Thyroid gland (tissue), 4 donors: ENCODE data around the gene ABI3. TPM values are rescaled to one million over a fixed set of nuclear protein-coding genes. Genes with fewer than 3 reads are reported as not detected.
A peak's percentile ranks its signal among the peaks of the same experiment; 100 is the strongest.

Experiments
- DNase-seq, 2 donors: peaks; one replicate each; pipeline ENCODE4 v3.0.0-alpha.2; 2019
- H3K27ac ChIP-seq, 3 donors: fragments of 200-600 bp; sonication (generic); 1 replicate in 2 of 3; 2 replicates in 1 of 3; pipeline ENCODE4 v1.5.1; 2016 to 2019; ENCODE audit warnings: mild to moderate bottlenecking in 1 of 3, moderate library complexity in 1 of 3
- H3K27me3 ChIP-seq: fragments of 200-600 bp; sonication (generic); one replicate; pipeline ENCODE4 v1.5.1; 2019
- H3K36me3 ChIP-seq, 2 donors: fragments of 200-600 bp; sonication (generic); one replicate each; pipeline ENCODE4 v1.5.1; 2016 to 2019
- H3K4me1 ChIP-seq, 2 donors: fragments of 200-600 bp; sonication (generic); one replicate each; pipeline ENCODE4 v1.5.1; 2017 to 2019
- H3K4me3 ChIP-seq, 3 donors: fragments of 200-600 bp; sonication (generic); replicated peaks in 1 of 3; 1 replicate in 2 of 3; 2 replicates in 1 of 3; pipeline ENCODE4 v1.5.1; 2016; ENCODE audit warnings: mild to moderate bottlenecking in 1 of 3
- H3K9me3 ChIP-seq: fragments of 200-600 bp; sonication (generic); one replicate; pipeline ENCODE4 v1.5.1; 2017
- POLR2A ChIP-seq, 2 donors: fragments of 450-650 bp; IDR thresholded peaks; one replicate each; pipeline ENCODE4 v1.6.1; 2017; ENCODE audit warnings: antibody characterized with exemption in 2 of 2, mild to moderate bottlenecking in 2 of 2, moderate library complexity in 1 of 2
- WGBS, 2 donors: methylation state at CpG; one replicate each; pipeline ENCODE4 v1.1.5; 2017; 5-methylcytosine and 5-hydroxymethylcytosine counted together
- intact Hi-C: fragments of 100-400 bp; cut with DNase I; formaldehyde crosslinking; loops from one replicate; pipeline ENCODE4 v1.15.1; 2023
- total RNA-seq, 4 donors: library from RNA; depleted of rRNA; stranded (reverse); fragments of >200 nt; gene quantifications; one replicate each; pipeline ENCODE4 v1.2.3, GENCODE V29; 2016
- TF ChIP-seq, protein P1 (sequence below), 6 experiments: fragments of 200-600 bp in 3 of 6; fragments of 450-650 bp in 3 of 6; sonication (generic) in 3 of 6; IDR thresholded peaks; one replicate each; pipeline ENCODE4 v1.5.1; 2016 to 2019; ENCODE audit warnings: antibody characterized with exemption in 6 of 6, mild to moderate bottlenecking in 2 of 6, inconsistent platforms in 1 of 6, moderate library complexity in 1 of 6

The ABI3 gene
- total RNA-seq, 4 donors from 2014 or later, result 4.2 to 10.3 (median 6.2) TPM

DNA sequence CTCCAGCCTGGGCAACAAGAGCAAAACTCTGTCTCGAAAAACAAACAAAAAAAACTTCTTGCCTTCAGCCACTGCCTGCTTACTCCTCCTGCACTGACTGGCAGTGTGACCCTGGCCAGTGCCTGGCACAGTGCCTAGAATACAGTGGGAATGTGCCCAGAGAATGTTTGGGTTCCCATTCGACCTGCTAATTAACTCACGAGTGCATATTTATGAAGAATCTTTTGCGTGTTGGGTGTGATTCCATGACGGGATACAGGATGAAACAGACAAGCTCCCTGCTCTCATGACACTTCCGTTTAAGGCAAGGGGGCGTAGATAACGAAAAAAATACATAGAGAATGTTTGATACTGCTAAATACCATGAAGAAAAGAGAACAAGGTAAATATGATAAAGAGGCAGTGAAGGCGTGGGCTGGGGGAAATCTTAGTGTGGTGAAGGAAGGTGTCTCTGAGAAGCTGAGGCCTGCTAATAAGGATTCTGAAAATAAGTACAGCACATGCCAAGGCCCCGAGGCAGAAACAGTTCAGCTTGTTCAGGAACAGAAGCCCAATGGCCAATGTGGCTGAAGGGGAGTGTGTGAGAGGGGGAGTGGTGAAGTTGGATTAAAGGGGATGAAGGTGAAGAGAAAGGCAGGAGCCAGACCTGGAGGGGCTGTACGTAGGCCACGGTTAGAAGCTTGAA, 4.3 kb downstream of the ABI3 start:
- H3K9me3 ChIP-seq, result no peaks in the 10 kb centered on the region
- 46 to 51% methylated on average over 12 of the region's 12 CpGs for whole genome bisulfite sequencing, 2 donors
- TF ChIP-seq POLR2A (IDR thresholded peaks at IDR 0.05), result no peak
- TF ChIP-seq, protein P1, sequence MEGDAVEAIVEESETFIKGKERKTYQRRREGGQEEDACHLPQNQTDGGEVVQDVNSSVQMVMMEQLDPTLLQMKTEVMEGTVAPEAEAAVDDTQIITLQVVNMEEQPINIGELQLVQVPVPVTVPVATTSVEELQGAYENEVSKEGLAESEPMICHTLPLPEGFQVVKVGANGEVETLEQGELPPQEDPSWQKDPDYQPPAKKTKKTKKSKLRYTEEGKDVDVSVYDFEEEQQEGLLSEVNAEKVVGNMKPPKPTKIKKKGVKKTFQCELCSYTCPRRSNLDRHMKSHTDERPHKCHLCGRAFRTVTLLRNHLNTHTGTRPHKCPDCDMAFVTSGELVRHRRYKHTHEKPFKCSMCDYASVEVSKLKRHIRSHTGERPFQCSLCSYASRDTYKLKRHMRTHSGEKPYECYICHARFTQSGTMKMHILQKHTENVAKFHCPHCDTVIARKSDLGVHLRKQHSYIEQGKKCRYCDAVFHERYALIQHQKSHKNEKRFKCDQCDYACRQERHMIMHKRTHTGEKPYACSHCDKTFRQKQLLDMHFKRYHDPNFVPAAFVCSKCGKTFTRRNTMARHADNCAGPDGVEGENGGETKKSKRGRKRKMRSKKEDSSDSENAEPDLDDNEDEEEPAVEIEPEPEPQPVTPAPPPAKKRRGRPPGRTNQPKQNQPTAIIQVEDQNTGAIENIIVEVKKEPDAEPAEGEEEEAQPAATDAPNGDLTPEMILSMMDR (IDR thresholded peaks at IDR 0.05), result no peak
- H3K36me3 ChIP-seq, result no peaks in the 10 kb centered on the region
- H3K4me3 ChIP-seq, result no peak overlapping the region
- no peaks in the 10 kb centered on the region for H3K27me3 ChIP-seq
- peaks cover 13 to 31% of the 10 kb centered on the region in 2 donors for H3K4me1 ChIP-seq
- intact Hi-C loops, result no loop called here
- peak; percentile 75 to 84 for DNase-seq
- H3K27ac ChIP-seq, result peak overlapping the region in 1 of 3 donors; percentile 40

DNA sequence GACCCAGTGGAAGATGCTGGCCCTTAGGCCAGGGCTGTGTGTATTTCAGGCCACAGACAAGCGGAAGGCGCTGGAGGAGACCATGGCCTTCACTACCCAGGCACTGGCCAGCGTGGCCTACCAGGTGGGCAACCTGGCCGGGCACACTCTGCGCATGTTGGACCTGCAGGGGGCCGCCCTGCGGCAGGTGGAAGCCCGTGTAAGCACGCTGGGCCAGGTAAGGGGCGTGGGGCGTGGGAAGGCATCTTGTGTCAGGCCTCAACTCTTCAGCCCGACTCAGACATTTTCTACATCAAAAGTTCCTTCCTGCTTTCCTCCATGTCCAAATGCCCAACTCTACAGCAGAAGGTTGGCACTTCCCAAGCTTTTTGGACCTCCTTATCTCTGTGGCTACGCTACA, 6.0 kb downstream of the ABI3 start:
- peaks cover 13 to 31% of the 10 kb centered on the region in 2 donors for H3K4me1 ChIP-seq
- no peak overlapping the region for H3K27ac ChIP-seq
- intact Hi-C loops, result no loop called here

DNA sequence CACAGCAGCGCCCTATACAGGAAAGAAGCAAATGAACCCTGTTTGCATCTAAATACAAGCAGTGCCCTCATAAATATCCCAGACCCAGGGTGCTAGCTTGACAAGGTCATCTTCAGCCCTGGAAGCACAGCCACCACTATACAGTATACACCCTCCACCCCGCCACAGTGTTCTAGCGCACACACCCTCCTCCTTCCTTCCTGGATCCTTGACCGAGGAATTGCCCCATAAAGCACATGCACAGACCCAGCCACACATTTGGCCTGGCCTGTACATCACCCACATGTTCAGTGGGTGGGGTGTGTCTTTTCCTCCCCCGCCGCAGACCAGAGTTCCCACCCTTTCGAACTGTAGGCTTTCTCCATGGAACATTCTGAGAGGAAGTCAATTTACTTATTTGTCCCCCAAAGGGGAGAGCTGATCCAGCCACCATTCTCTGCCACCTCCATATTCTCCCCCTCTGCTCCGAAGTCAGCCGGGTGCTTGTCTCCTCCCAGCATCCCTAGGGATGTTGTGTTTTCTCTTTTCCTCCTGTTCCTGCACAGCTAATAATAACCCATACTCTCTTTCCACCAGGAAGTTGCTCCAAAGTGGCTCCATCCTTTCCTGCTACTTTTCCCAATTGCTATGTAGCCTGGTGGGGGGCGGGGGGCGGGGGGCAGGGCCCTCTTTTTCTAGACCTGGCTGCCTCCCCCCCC, 6.6 kb downstream of the ABI3 start:
- no peak overlapping the region for H3K4me3 ChIP-seq
- no peaks in the 10 kb centered on the region for H3K27me3 ChIP-seq
- H3K9me3 ChIP-seq, result no peaks in the 10 kb centered on the region
- H3K4me1 ChIP-seq, result peaks cover 13 to 31% of the 10 kb centered on the region in 2 donors
- intact Hi-C loops, result no loop called here
- TF ChIP-seq, protein P1 (IDR thresholded peaks at IDR 0.05), result no peak
- TF ChIP-seq POLR2A (IDR thresholded peaks at IDR 0.05), result no peak
- no peak overlapping the region for H3K27ac ChIP-seq
- 63 to 70% methylated on average over 11 of the region's 11 CpGs for WGBS, 2 donors
- H3K36me3 ChIP-seq, result no peaks in the 10 kb centered on the region
- peak; percentile 10 to 15 for DNase-seq

More for the DNA sequence above, 6.0 kb downstream of the ABI3 start:
- Histone ChIP-seq H3K27me3 (no peaks in the 10 kb centered on the region), H3K36me3 (no peaks in the 10 kb centered on the region), H3K9me3 (no peaks in the 10 kb centered on the region), H3K4me3 (no peak overlapping the region)
- TF ChIP-seq POLR2A (IDR thresholded peaks at IDR 0.05), result no peak
- TF ChIP-seq, protein P1 (IDR thresholded peaks at IDR 0.05), result no peak
- 85 to 88% methylated on average over 13 of the region's 13 CpGs for WGBS, 2 donors
- no peak for DNase-seq

DNA sequence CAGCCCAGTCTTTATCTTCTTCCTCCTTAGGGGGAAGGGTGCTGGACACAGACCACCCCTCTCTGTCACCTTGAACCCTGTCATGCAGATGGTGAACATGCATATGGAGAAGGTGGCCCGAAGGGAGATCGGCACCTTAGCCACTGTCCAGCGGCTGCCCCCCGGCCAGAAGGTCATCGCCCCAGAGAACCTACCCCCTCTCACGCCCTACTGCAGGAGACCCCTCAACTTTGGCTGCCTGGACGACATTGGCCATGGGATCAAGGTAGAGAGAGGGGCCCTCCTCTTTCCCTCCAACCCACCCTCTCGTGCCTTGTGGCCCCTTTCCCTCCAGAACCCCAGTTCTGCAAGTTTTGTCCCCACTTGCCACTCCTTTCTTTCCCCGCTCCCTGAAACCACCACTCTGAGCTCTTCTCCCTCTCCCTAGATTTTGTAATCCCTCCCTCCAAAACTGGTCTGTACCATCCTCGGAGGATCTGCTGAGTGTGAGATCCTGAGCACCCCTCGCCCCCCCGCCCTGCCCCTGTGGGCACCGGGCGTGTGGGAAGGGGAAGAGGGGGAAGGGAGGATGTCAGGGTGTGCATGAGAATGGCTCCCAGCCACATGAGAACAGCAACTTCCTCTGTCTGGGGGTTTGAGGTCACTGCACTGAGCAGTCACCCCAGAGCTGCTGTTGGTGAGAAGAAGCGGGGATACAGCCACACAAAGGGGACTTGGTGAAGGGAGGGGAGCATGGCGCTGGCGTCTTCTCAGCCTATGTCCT, 7.3 kb downstream of the ABI3 start:
- TF ChIP-seq, protein P1 (IDR thresholded peaks at IDR 0.05), result no peak
- no peak for TF ChIP-seq POLR2A (IDR thresholded peaks at IDR 0.05)
- no peaks in the 10 kb centered on the region for H3K9me3 ChIP-seq
- intact Hi-C loops, result no loop called here
- H3K27ac ChIP-seq, result no peak overlapping the region
- H3K27me3 ChIP-seq, result no peaks in the 10 kb centered on the region
- WGBS, 2 donors, result 67 to 72% methylated on average over 15 to 17 of the region's 17 CpGs
- H3K4me3 ChIP-seq, result no peak overlapping the region
- peaks cover 13 to 31% of the 10 kb centered on the region in 2 donors for H3K4me1 ChIP-seq
- DNase-seq, result peak in 1 of 2 donors; percentile 30
- H3K36me3 ChIP-seq, result no peaks in the 10 kb centered on the region
